HEK293 (cell line): ENCODE data around the gene MAGEB5.

Experiments used
- CTCF ChIA-PET: fragments of 350-600 bp; formaldehyde crosslinking; extraction: SDS; loops from one replicate; lab custom pipeline; 2021; ENCODE audit warnings: antibody characterized with exemption; lab: Yijun Ruan, JAX
- POLR2A ChIA-PET: fragments of 300-600 bp; formaldehyde crosslinking; extraction: SDS; loops from one replicate; lab custom pipeline; 2020; ENCODE audit warnings: antibody characterized with exemption, inconsistent platforms; lab: Yijun Ruan, JAX
- H3K27ac ChIP-seq: fragments of 200-500 bp; sonication (Bioruptor generic); 2 replicates; pipeline ENCODE4 v1.5.1; 2014; ENCODE audit warnings: low read depth, low read length, control low read depth, inconsistent platforms; ENCODE audit errors: extremely low read depth
- H3K36me3 ChIP-seq, 2 experiments: fragments of 200-500 bp in 1 of 2; sonication (Bioruptor generic) in 1 of 2; 1 replicate in 1 of 2; 2 replicates in 1 of 2; pipeline ENCODE4 v1.5.1; 2014 to 2017; ENCODE audit warnings: inconsistent platforms in 2 of 2, low read length in 2 of 2; ENCODE audit not compliant: control insufficient read depth in 2 of 2, insufficient read depth in 1 of 2
- H3K4me1 ChIP-seq: fragments of 200-500 bp; sonication (Bioruptor generic); 2 replicates; pipeline ENCODE4 v1.5.1; 2014; ENCODE audit warnings: mild to moderate bottlenecking, low read length, inconsistent platforms; ENCODE audit not compliant: control insufficient read depth, insufficient read depth
- H3K4me3 ChIP-seq: 2 replicates; pipeline ENCODE4 v1.5.1; 2011; ENCODE audit warnings: low read depth, mild to moderate bottlenecking, control low read depth, low read length, moderate library complexity
- H3K9me3 ChIP-seq: fragments of 200-500 bp; sonication (Bioruptor generic); 2 replicates; pipeline ENCODE4 v1.5.1; 2014; ENCODE audit warnings: low read depth, low read length, inconsistent platforms; ENCODE audit not compliant: control insufficient read depth, insufficient read depth
- BCL11B ChIP-seq: fragments of 450-650 bp; formaldehyde crosslinking; IDR thresholded peaks from 2 replicates; pipeline ENCODE4 v1.5.1; 2016; ENCODE audit warnings: low read depth, missing biosample characterization, missing genetic modification characterization
- EGR2 ChIP-seq: fragments of 450-650 bp; formaldehyde crosslinking; IDR thresholded peaks from 2 replicates; pipeline ENCODE4 v1.5.1; 2016; ENCODE audit warnings: low read depth, missing biosample characterization, missing genetic modification characterization
- KLF16 ChIP-seq: fragments of 450-650 bp; formaldehyde crosslinking; IDR thresholded peaks from 2 replicates; pipeline ENCODE4 v1.5.1; 2017; ENCODE audit warnings: missing biosample characterization, missing genetic modification characterization
- OVOL3 ChIP-seq: fragments of 450-650 bp; formaldehyde crosslinking; IDR thresholded peaks from 2 replicates; pipeline ENCODE4 v1.5.1; 2016; ENCODE audit warnings: missing biosample characterization, missing genetic modification characterization
- RBAK ChIP-seq: fragments of 450-650 bp; formaldehyde crosslinking; IDR thresholded peaks from 2 replicates; pipeline ENCODE4 v1.5.1; 2016; ENCODE audit warnings: missing biosample characterization, missing genetic modification characterization
- YY2 ChIP-seq: fragments of 450-650 bp; formaldehyde crosslinking; IDR thresholded peaks from 2 replicates; pipeline ENCODE4 v1.5.1; 2016; ENCODE audit warnings: missing biosample characterization, missing genetic modification characterization
- ZFP41 ChIP-seq: fragments of 450-650 bp; formaldehyde crosslinking; IDR thresholded peaks from 2 replicates; pipeline ENCODE4 v1.5.1; 2016; ENCODE audit warnings: missing biosample characterization, missing genetic modification characterization, borderline replicate concordance
- ZNF174 ChIP-seq: fragments of 450-650 bp; formaldehyde crosslinking; IDR thresholded peaks from 2 replicates; pipeline ENCODE4 v1.5.0; 2017; ENCODE audit warnings: missing biosample characterization, mild to moderate bottlenecking, missing genetic modification characterization
- ZNF266 ChIP-seq: fragments of 450-650 bp; formaldehyde crosslinking; IDR thresholded peaks from 2 replicates; pipeline ENCODE4 v1.5.1; 2016; ENCODE audit warnings: missing biosample characterization, missing genetic modification characterization, low read depth
- ZNF311 ChIP-seq: fragments of 450-650 bp; formaldehyde crosslinking; IDR thresholded peaks from 2 replicates; pipeline ENCODE4 v1.5.1; 2017; ENCODE audit warnings: missing biosample characterization, missing genetic modification characterization, borderline replicate concordance
- ZNF324 ChIP-seq: fragments of 450-650 bp; formaldehyde crosslinking; IDR thresholded peaks from 2 replicates; pipeline ENCODE4 v1.5.1; 2016; ENCODE audit warnings: missing biosample characterization, missing genetic modification characterization
- ZNF366 ChIP-seq: fragments of 450-650 bp; formaldehyde crosslinking; conservative IDR thresholded peaks from 2 replicates; pipeline ENCODE4 v1.5.1; 2016; ENCODE audit warnings: missing biosample characterization, missing genetic modification characterization
- ZNF391 ChIP-seq: fragments of 450-650 bp; formaldehyde crosslinking; IDR thresholded peaks from 2 replicates; pipeline ENCODE4 v1.5.1; 2016; ENCODE audit warnings: low read depth, missing biosample characterization, missing genetic modification characterization, borderline replicate concordance
- ZNF48 ChIP-seq: fragments of 450-650 bp; formaldehyde crosslinking; IDR thresholded peaks from 2 replicates; pipeline ENCODE4 v1.5.1; 2016; ENCODE audit warnings: missing biosample characterization, missing genetic modification characterization
- ZNF501 ChIP-seq: fragments of 450-650 bp; formaldehyde crosslinking; IDR thresholded peaks from 2 replicates; pipeline ENCODE4 v1.5.1; 2016; ENCODE audit warnings: missing biosample characterization, missing genetic modification characterization
- ZNF621 ChIP-seq: fragments of 450-650 bp; formaldehyde crosslinking; IDR thresholded peaks from 2 replicates; pipeline ENCODE4 v1.5.1; 2017; ENCODE audit warnings: missing biosample characterization, missing genetic modification characterization
- ZNF654 ChIP-seq: fragments of 450-650 bp; formaldehyde crosslinking; IDR thresholded peaks from 2 replicates; pipeline ENCODE4 v1.5.1; 2016; ENCODE audit warnings: low read depth, missing biosample characterization, missing genetic modification characterization
- ZNF830 ChIP-seq: fragments of 450-650 bp; IDR thresholded peaks from 2 replicates; pipeline ENCODE4 v1.5.0; 2018; ENCODE audit warnings: missing biosample characterization, missing genetic modification characterization, low read depth, mild to moderate bottlenecking, moderate library complexity
- TF ChIP-seq, protein P1 (sequence below): fragments of 450-650 bp; formaldehyde crosslinking; IDR thresholded peaks from 2 replicates; pipeline ENCODE4 v1.5.1; 2016; ENCODE audit warnings: missing biosample characterization, missing genetic modification characterization
- TF ChIP-seq, protein P2 (sequence below): fragments of 450-650 bp; formaldehyde crosslinking; IDR thresholded peaks from 2 replicates; pipeline ENCODE4 v1.5.1; 2016; ENCODE audit warnings: missing biosample characterization, missing genetic modification characterization, borderline replicate concordance
- TF ChIP-seq, protein P3 (sequence below): fragments of 450-650 bp; formaldehyde crosslinking; IDR thresholded peaks from 2 replicates; pipeline ENCODE4 v1.5.1; 2016; ENCODE audit warnings: missing biosample characterization, missing genetic modification characterization

The MAGEB5 gene, protein sequence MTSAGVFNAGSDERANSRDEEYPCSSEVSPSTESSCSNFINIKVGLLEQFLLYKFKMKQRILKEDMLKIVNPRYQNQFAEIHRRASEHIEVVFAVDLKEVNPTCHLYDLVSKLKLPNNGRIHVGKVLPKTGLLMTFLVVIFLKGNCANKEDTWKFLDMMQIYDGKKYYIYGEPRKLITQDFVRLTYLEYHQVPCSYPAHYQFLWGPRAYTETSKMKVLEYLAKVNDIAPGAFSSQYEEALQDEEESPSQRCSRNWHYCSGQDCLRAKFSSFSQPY

DNA sequence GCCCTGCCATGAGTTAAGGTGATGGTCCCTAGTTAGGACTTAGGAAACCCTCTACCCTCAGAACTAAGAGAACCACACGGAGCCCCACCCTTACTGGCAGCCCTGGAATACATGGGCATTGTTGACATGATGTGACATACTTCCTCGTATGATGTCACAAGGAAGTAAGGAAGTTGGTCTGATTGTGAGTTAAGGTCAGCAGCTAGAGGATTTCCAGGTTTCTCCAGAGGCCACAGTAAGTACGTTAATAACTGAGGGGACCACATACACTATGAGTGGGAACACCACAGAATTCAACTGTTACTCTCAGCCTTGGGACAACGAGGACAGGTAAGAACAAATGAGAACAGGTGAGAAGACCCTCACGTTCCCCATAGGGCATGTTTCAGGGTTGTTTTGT, at the start of gene MAGEB5:
Gene MAGEB5, plus strand, starts transcription at position 301 of the 400 bp plus-strand sequence. CDS start 1,133 bp downstream, outside the sequence.
- Histone ChIP-seq H3K27ac (no peak within 1 kb of the TSS), H3K4me1 (no peaks in the 10 kb centered on the region), H3K4me3 (no peak within 1 kb of the TSS), H3K36me3 (no peaks in the 10 kb centered on the region), H3K9me3 (no peaks in the 10 kb centered on the region)
- CTCF ChIA-PET: no interaction called here
- TF ChIP-seq ZNF501: no peak
- TF ChIP-seq ZNF391 (tag by site-specific recombination): no peak
- TF ChIP-seq ZFP41 (tag by site-specific recombination): no peak
- TF ChIP-seq EGR2 (tag by site-specific recombination): no peak
- no peak for TF ChIP-seq KLF16 (tag by site-specific recombination)
- TF ChIP-seq ZNF324 (tag by site-specific recombination): no peak
- no peak for TF ChIP-seq BCL11B (tag by site-specific recombination)
- TF ChIP-seq, protein P1, sequence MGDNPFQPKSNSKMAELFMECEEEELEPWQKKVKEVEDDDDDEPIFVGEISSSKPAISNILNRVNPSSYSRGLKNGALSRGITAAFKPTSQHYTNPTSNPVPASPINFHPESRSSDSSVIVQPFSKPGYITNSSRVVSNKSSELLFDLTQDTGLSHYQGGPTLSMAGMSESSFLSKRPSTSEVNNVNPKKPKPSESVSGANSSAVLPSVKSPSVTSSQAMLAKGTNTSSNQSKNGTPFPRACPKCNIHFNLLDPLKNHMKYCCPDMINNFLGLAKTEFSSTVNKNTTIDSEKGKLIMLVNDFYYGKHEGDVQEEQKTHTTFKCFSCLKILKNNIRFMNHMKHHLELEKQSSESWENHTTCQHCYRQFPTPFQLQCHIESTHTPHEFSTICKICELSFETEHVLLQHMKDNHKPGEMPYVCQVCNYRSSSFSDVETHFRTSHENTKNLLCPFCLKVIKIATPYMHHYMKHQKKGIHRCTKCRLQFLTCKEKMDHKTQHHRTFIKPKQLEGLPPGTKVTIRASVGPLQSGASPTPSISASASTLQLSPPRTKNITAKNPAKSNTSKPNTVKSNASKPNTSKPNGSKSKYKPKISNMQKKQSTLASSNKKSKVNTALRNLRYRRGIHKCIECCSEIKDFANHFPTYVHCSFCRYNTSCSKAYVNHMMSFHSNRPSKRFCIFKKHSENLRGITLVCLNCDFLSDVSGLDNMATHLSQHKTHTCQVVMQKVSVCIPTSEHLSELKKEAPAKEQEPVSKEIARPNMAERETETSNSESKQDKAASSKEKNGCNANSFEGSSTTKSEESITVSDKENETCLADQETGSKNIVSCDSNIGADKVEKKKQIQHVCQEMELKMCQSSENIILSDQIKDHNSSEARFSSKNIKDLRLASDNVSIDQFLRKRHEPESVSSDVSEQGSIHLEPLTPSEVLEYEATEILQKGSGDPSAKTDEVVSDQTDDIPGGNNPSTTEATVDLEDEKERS (tag by site-specific recombination): no peak
- POLR2A ChIA-PET: no interaction called here

DNA sequence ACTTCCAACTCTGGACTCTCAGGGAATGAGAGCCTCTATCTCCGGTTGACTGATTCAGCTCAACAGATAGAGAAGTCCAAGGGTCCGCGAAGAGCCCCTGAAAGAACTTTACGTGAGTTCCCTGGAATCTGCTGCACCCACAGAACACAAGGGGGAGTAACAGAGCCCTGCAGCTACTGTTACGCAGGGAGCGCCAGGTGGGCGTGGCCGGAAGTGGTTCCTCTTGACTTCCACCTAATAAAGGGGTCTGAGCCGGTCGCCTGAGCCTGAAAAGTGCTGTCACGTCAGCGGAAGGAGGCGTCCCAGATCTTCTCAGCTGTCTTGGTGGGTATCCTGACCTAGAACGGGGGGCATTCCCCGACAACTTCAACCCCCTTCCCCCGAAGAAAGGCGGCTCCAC, 23.8 kb upstream of the MAGEB5 start, which contains the start of gene MAGEB6:
Gene MAGEB6, plus strand, starts transcription at position 237 of the 400 bp plus-strand sequence. CDS start 1,407 bp downstream, outside the sequence.
- Histone ChIP-seq H3K27ac (no peak within 1 kb of the TSS), H3K9me3 (no peaks in the 10 kb centered on the region)
- CTCF ChIA-PET: no interaction called here
- TF ChIP-seq ZNF174 (tag by site-specific recombination) (no peak), ZNF830 (tag by site-specific recombination) (no peak), ZNF311 (tag by site-specific recombination) (no peak), RBAK (tag by site-specific recombination) (no peak), OVOL3 (tag by site-specific recombination) (no peak), ZNF48 (tag by site-specific recombination) (no peak)
- TF ChIP-seq, all 188 proteins: peak for 0
- Histone ChIP-seq H3K36me3 (no peaks in the 10 kb centered on the region), H3K4me1 (no peaks in the 10 kb centered on the region), H3K4me3 (no peak within 1 kb of the TSS)
- POLR2A ChIA-PET: no interaction called here

DNA sequence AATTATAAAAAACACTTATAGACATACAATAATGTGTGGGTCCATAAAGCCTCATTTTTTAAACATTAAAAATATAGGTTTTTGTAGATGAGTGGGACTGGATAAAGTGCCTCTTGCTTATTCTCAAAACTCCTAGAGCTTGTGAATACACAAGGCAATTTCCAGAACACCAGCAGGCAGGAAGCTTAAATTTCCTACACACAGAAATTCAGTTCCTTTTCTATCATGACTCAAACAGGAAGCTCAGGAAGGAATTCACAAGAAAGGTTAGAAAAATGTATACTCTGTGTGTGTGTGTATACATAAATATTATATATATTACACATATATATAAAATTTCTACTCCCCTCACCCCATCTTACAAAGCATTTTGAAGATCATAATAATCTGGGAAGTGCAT, 12.4 kb upstream of the MAGEB5 start:
- Histone ChIP-seq H3K36me3 (no peaks in the 10 kb centered on the region), H3K27ac (no peak overlapping the region), H3K4me3 (no peak overlapping the region), H3K9me3 (no peaks in the 10 kb centered on the region), H3K4me1 (no peaks in the 10 kb centered on the region)
- CTCF ChIA-PET: no interaction called here
- POLR2A ChIA-PET: no interaction called here
- TF ChIP-seq ZNF654 (tag by site-specific recombination): no peak
- TF ChIP-seq YY2: no peak
- TF ChIP-seq, protein P2, sequence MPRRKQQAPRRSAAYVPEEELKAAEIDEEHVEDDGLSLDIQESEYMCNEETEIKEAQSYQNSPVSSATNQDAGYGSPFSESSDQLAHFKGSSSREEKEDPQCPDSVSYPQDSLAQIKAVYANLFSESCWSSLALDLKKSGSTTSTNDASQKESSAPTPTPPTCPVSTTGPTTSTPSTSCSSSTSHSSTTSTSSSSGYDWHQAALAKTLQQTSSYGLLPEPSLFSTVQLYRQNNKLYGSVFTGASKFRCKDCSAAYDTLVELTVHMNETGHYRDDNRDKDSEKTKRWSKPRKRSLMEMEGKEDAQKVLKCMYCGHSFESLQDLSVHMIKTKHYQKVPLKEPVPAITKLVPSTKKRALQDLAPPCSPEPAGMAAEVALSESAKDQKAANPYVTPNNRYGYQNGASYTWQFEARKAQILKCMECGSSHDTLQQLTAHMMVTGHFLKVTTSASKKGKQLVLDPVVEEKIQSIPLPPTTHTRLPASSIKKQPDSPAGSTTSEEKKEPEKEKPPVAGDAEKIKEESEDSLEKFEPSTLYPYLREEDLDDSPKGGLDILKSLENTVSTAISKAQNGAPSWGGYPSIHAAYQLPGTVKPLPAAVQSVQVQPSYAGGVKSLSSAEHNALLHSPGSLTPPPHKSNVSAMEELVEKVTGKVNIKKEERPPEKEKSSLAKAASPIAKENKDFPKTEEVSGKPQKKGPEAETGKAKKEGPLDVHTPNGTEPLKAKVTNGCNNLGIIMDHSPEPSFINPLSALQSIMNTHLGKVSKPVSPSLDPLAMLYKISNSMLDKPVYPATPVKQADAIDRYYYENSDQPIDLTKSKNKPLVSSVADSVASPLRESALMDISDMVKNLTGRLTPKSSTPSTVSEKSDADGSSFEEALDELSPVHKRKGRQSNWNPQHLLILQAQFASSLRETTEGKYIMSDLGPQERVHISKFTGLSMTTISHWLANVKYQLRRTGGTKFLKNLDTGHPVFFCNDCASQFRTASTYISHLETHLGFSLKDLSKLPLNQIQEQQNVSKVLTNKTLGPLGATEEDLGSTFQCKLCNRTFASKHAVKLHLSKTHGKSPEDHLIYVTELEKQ: no peak
- no peak for TF ChIP-seq ZNF266 (tag by site-specific recombination)
- TF ChIP-seq ZNF366 (tag by site-specific recombination): no peak
- TF ChIP-seq BCL11B (tag by site-specific recombination): no peak
- no peak for TF ChIP-seq ZNF621
- no peak for TF ChIP-seq EGR2 (tag by site-specific recombination)
- TF ChIP-seq, protein P3, sequence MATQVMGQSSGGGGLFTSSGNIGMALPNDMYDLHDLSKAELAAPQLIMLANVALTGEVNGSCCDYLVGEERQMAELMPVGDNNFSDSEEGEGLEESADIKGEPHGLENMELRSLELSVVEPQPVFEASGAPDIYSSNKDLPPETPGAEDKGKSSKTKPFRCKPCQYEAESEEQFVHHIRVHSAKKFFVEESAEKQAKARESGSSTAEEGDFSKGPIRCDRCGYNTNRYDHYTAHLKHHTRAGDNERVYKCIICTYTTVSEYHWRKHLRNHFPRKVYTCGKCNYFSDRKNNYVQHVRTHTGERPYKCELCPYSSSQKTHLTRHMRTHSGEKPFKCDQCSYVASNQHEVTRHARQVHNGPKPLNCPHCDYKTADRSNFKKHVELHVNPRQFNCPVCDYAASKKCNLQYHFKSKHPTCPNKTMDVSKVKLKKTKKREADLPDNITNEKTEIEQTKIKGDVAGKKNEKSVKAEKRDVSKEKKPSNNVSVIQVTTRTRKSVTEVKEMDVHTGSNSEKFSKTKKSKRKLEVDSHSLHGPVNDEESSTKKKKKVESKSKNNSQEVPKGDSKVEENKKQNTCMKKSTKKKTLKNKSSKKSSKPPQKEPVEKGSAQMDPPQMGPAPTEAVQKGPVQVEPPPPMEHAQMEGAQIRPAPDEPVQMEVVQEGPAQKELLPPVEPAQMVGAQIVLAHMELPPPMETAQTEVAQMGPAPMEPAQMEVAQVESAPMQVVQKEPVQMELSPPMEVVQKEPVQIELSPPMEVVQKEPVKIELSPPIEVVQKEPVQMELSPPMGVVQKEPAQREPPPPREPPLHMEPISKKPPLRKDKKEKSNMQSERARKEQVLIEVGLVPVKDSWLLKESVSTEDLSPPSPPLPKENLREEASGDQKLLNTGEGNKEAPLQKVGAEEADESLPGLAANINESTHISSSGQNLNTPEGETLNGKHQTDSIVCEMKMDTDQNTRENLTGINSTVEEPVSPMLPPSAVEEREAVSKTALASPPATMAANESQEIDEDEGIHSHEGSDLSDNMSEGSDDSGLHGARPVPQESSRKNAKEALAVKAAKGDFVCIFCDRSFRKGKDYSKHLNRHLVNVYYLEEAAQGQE: no peak
